HCT116 (cell line): ENCODE data around the gene MGST2. TPM values are rescaled to one million over a fixed set of nuclear protein-coding genes. Genes with fewer than 3 reads are reported as not detected.

Experiments used
- ATAC-seq: fragments of 200-7000 bp; cut with Tn5 transposase; 2 replicates; pipeline ENCODE4 v1.9.1; 2020; ENCODE audit warnings: mild to moderate bottlenecking, moderate library complexity
- BruUV-seq: library from RNA; stranded (reverse); fragments of 400-500 nt; replicated peaks from 2 replicates; lab custom pipeline; 2021; lab: Mats Ljungman, UMichigan
- CTCF ChIA-PET: fragments of 300-600 bp; sonication (Branson Sonifier 250); formaldehyde crosslinking; loops from one replicate; lab custom pipeline; 2021; ENCODE audit warnings: antibody characterized with exemption; lab: Charles Lee
- POLR2A ChIA-PET: fragments of 300-600, 350-600 bp; sonication (Branson Sonifier 250); formaldehyde crosslinking; loops from one replicate; lab custom pipeline; 2021; ENCODE audit warnings: antibody characterized with exemption; lab: Charles Lee
- RAD21 ChIA-PET, 2 experiments: fragments of 300-600 bp; sonication (Branson Sonifier 250); formaldehyde crosslinking; loops; one replicate each; lab custom pipeline; 2023; ENCODE audit warnings: low total read pairs in 2 of 2; ENCODE audit not compliant: uncharacterized antibody in 2 of 2, unreplicated experiment in 2 of 2, low non-redundant PET in 1 of 2; lab: Charles Lee
- DNase-seq: peaks from one replicate; pipeline ENCODE4 v3.0.0-alpha.2; 2010; ENCODE audit warnings: low read depth, low spot score
- H2AFZ ChIP-seq: fragments of 200-600 bp; shearing (Covaris generic), sonication (generic); 2 replicates; pipeline ENCODE4 v1.6.1; 2017; ENCODE audit warnings: low read depth, mixed run types, mixed read lengths, antibody characterized with exemption, low read length; ENCODE audit not compliant: poor library complexity, severe bottlenecking
- H3K27ac ChIP-seq: 2 replicates; pipeline ENCODE4 v1.5.1; 2012; ENCODE audit warnings: low read depth, low read length
- H3K27me3 ChIP-seq: fragments of 200-600 bp; sonication (generic); 2 replicates; pipeline ENCODE4 v1.6.1; 2016; ENCODE audit warnings: mixed run types, low read length, mixed read lengths; ENCODE audit not compliant: insufficient read depth
- H3K36me3 ChIP-seq, 2 experiments: fragments of 200-500 bp in 1 of 2; fragments of 200-600 bp in 1 of 2; sonication (Bioruptor generic) in 1 of 2; sonication (generic) in 1 of 2; 2 replicates each; pipeline versions ENCODE4 v1.5.1 to v1.6.1; 2014 to 2016; ENCODE audit warnings: low read length in 2 of 2, inconsistent platforms in 1 of 2, mixed read lengths in 1 of 2, mixed run types in 1 of 2; ENCODE audit not compliant: insufficient read depth in 2 of 2, control insufficient read depth in 1 of 2
- H3K4me1 ChIP-seq, 2 experiments: fragments of 200-600 bp in 1 of 2; sonication (generic) in 1 of 2; 2 replicates each; pipeline versions ENCODE4 v1.5.1 to v1.6.1; 2012 to 2017; ENCODE audit warnings: low read length in 2 of 2, inconsistent platforms in 1 of 2, mild to moderate bottlenecking in 1 of 2, mixed read lengths in 1 of 2, mixed run types in 1 of 2, moderate library complexity in 1 of 2; ENCODE audit not compliant: insufficient read depth in 2 of 2, control insufficient read depth in 1 of 2
- H3K4me2 ChIP-seq: fragments of 200-600 bp; sonication (generic); 2 replicates; pipeline ENCODE4 v1.6.1; 2017; ENCODE audit warnings: mixed run types, low read length, mixed read lengths
- H3K4me3 ChIP-seq, 2 experiments: fragments of 200-600 bp in 1 of 2; sonication (generic) in 1 of 2; replicated peaks in 1 of 2; 2 replicates each; pipeline ENCODE4 v1.5.1; 2011 to 2016; ENCODE audit warnings: low read length in 2 of 2, control low read depth in 1 of 2, low read depth in 1 of 2, mild to moderate bottlenecking in 1 of 2, mixed read lengths in 1 of 2, mixed run types in 1 of 2
- H3K79me2 ChIP-seq: fragments of 200-600 bp; sonication (generic); 2 replicates; pipeline ENCODE4 v1.6.1; 2017; ENCODE audit warnings: mild to moderate bottlenecking, mixed run types, low read length, moderate library complexity, mixed read lengths; ENCODE audit not compliant: insufficient read depth
- H3K9ac ChIP-seq: fragments of 200-600 bp; sonication (generic); 2 replicates; pipeline ENCODE4 v1.6.1; 2016; ENCODE audit warnings: low read length, mixed read lengths
- H3K9me2 ChIP-seq: fragments of 200-600 bp; sonication (generic), shearing (Covaris generic); 2 replicates; pipeline ENCODE4 v1.6.1; 2017; ENCODE audit warnings: mixed run types, mild to moderate bottlenecking, moderate library complexity; ENCODE audit not compliant: insufficient read depth
- H3K9me3 ChIP-seq, 2 experiments: fragments of 200-500 bp in 1 of 2; fragments of 200-600 bp in 1 of 2; sonication (Bioruptor generic) in 1 of 2; sonication (generic) in 1 of 2; 2 replicates each; pipeline ENCODE4 v1.6.1; 2014 to 2017; ENCODE audit warnings: low read length in 2 of 2, mixed read lengths in 2 of 2, inconsistent platforms in 1 of 2, low read depth in 1 of 2, mild to moderate bottlenecking in 1 of 2, mixed run types in 1 of 2, moderate library complexity in 1 of 2; ENCODE audit not compliant: control insufficient read depth in 1 of 2, insufficient read depth in 1 of 2
- H4K20me1 ChIP-seq: fragments of 200-600 bp; sonication (generic), shearing (Covaris generic); 2 replicates; pipeline ENCODE4 v1.6.1; 2017; ENCODE audit warnings: mixed run types, mild to moderate bottlenecking, moderate library complexity; ENCODE audit not compliant: insufficient read depth
- CBX3 ChIP-seq: IDR thresholded peaks from 2 replicates; pipeline ENCODE4 v1.6.1; 2012; ENCODE audit warnings: low read depth
- CEBPB ChIP-seq: IDR thresholded peaks from 2 replicates; pipeline ENCODE4 v1.6.1; 2012; ENCODE audit warnings: low read depth
- EGR1 ChIP-seq: IDR thresholded peaks from 2 replicates; pipeline ENCODE4 v1.6.1; 2012; ENCODE audit warnings: low read depth
- ELF1 ChIP-seq: IDR thresholded peaks from 2 replicates; pipeline ENCODE4 v1.6.1; 2012; ENCODE audit warnings: low read depth, borderline replicate concordance
- EZH2 ChIP-seq: fragments of 200-600 bp; sonication (generic); IDR thresholded peaks from 2 replicates; pipeline ENCODE4 v1.6.1; 2017; ENCODE audit warnings: antibody characterized with exemption, mixed run types
- EZH2phosphoT487 ChIP-seq: fragments of 200-600 bp; IDR thresholded peaks from 2 replicates; pipeline ENCODE4 v1.6.1; 2018; ENCODE audit warnings: antibody characterized with exemption, borderline replicate concordance
- FOSL1 ChIP-seq: IDR thresholded peaks from 2 replicates; pipeline ENCODE4 v1.6.1; 2012; ENCODE audit warnings: low read depth
- JUND ChIP-seq: IDR thresholded peaks from 2 replicates; pipeline ENCODE4 v1.6.1; 2012
- POLR2A ChIP-seq: IDR thresholded peaks from 2 replicates; pipeline ENCODE4 v1.7.0; 2011; ENCODE audit warnings: borderline replicate concordance; ENCODE audit not compliant: insufficient read depth, insufficient read length; ENCODE audit errors: extremely low read depth
- POLR2AphosphoS5 ChIP-seq: IDR thresholded peaks from 2 replicates; pipeline ENCODE4 v1.6.1; 2011; ENCODE audit warnings: mild to moderate bottlenecking, low read depth, low read length, moderate library complexity
- REST ChIP-seq: IDR thresholded peaks from 2 replicates; pipeline ENCODE4 v1.6.1; 2012; ENCODE audit warnings: low read depth
- SP1 ChIP-seq: IDR thresholded peaks from 2 replicates; pipeline ENCODE4 v1.6.1; 2012; ENCODE audit warnings: low read depth
- SRF ChIP-seq: IDR thresholded peaks from 2 replicates; pipeline ENCODE4 v1.6.1; 2012; ENCODE audit warnings: low read depth
- TCF7L2 ChIP-seq: IDR thresholded peaks from 2 replicates; pipeline ENCODE4 v1.7.0; 2011; ENCODE audit warnings: borderline replicate concordance, inconsistent platforms; ENCODE audit not compliant: insufficient read depth, insufficient read length; ENCODE audit errors: extremely low read depth
- YY1 ChIP-seq: IDR thresholded peaks from 2 replicates; pipeline ENCODE4 v1.6.1; 2011; ENCODE audit warnings: low read length, low read depth, moderate library complexity, mild to moderate bottlenecking; ENCODE audit not compliant: insufficient replicate concordance; ENCODE audit errors: extremely low read depth
- ZFX ChIP-seq: fragments of 450-650 bp; IDR thresholded peaks from 2 replicates; pipeline ENCODE4 v1.6.1; 2017
- ZNF274 ChIP-seq: fragments of 200-500 bp; sonication (Bioruptor generic); IDR thresholded peaks from 2 replicates; pipeline ENCODE4 v1.6.1; 2014; ENCODE audit warnings: mild to moderate bottlenecking, low read depth, low read length, inconsistent platforms
- intact Hi-C: fragments of 100-400 bp; cut with micrococcal nuclease; formaldehyde crosslinking; loops from 2 replicates; pipeline ENCODE4 v1.10.0; 2022
- total RNA-seq: library from RNA; stranded (reverse); gene quantifications from one replicate; pipeline ENCODE4 v1.2.1, GENCODE V29; 2021; ENCODE audit not compliant: unreplicated experiment
- TF ChIP-seq, protein P1 (sequence below): IDR thresholded peaks from 2 replicates; pipeline ENCODE4 v1.6.1; 2011; ENCODE audit warnings: mild to moderate bottlenecking, low read length, moderate library complexity; ENCODE audit not compliant: insufficient replicate concordance; ENCODE audit errors: extremely low read depth
- TF ChIP-seq, protein P2 (sequence below): IDR thresholded peaks from 2 replicates; pipeline ENCODE4 v1.6.1; 2012
- TF ChIP-seq, protein P3 (sequence below), 3 experiments: fragments of 200-600 bp in 1 of 3; sonication (generic) in 1 of 3; IDR thresholded peaks in 2 of 3; conservative IDR thresholded peaks in 1 of 3; 2 replicates each; pipeline ENCODE4 v1.5.1; 2012 to 2017; ENCODE audit warnings: low read depth in 2 of 3, low read length in 2 of 3, antibody characterized with exemption in 1 of 3, borderline replicate concordance in 1 of 3, control low read depth in 1 of 3, mild to moderate bottlenecking in 1 of 3, mixed read lengths in 1 of 3, mixed run types in 1 of 3, moderate library complexity in 1 of 3; ENCODE audit not compliant: insufficient read depth in 1 of 3

MGST2 gene
- total RNA-seq, 1 experiment from 2014 or later = 24.3 TPM

- Histone ChIP-seq H3K9ac (no peak overlapping the region), H3K9me3 (no peaks in the 10 kb centered on the region), H3K36me3 (no peaks in the 10 kb centered on the region), H3K4me3 (no peak overlapping the region), H3K79me2 (no peaks in the 10 kb centered on the region), H3K9me2 (no peaks in the 10 kb centered on the region), H3K27ac (no peak overlapping the region), H2AFZ (no peak overlapping the region), H3K27me3 (no peaks in the 10 kb centered on the region), H3K4me2 (no peak overlapping the region), H3K4me1 (no peaks in the 10 kb centered on the region), H4K20me1 (no peaks in the 10 kb centered on the region)
- CTCF ChIA-PET = no interaction called here
- BruUV-seq = no TSS peak
- no peak for TF ChIP-seq YY1
- TF ChIP-seq ELF1 = no peak
- TF ChIP-seq, protein P1, sequence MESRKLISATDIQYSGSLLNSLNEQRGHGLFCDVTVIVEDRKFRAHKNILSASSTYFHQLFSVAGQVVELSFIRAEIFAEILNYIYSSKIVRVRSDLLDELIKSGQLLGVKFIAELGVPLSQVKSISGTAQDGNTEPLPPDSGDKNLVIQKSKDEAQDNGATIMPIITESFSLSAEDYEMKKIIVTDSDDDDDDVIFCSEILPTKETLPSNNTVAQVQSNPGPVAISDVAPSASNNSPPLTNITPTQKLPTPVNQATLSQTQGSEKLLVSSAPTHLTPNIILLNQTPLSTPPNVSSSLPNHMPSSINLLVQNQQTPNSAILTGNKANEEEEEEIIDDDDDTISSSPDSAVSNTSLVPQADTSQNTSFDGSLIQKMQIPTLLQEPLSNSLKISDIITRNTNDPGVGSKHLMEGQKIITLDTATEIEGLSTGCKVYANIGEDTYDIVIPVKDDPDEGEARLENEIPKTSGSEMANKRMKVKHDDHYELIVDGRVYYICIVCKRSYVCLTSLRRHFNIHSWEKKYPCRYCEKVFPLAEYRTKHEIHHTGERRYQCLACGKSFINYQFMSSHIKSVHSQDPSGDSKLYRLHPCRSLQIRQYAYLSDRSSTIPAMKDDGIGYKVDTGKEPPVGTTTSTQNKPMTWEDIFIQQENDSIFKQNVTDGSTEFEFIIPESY = no peak
- TF ChIP-seq POLR2AphosphoS5 = no peak
- TF ChIP-seq, protein P2, sequence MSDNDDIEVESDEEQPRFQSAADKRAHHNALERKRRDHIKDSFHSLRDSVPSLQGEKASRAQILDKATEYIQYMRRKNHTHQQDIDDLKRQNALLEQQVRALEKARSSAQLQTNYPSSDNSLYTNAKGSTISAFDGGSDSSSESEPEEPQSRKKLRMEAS = no peak
- no peak for TF ChIP-seq CBX3
- no peak for TF ChIP-seq TCF7L2
- TF ChIP-seq EZH2phosphoT487 = no peak
- TF ChIP-seq, protein P3, sequence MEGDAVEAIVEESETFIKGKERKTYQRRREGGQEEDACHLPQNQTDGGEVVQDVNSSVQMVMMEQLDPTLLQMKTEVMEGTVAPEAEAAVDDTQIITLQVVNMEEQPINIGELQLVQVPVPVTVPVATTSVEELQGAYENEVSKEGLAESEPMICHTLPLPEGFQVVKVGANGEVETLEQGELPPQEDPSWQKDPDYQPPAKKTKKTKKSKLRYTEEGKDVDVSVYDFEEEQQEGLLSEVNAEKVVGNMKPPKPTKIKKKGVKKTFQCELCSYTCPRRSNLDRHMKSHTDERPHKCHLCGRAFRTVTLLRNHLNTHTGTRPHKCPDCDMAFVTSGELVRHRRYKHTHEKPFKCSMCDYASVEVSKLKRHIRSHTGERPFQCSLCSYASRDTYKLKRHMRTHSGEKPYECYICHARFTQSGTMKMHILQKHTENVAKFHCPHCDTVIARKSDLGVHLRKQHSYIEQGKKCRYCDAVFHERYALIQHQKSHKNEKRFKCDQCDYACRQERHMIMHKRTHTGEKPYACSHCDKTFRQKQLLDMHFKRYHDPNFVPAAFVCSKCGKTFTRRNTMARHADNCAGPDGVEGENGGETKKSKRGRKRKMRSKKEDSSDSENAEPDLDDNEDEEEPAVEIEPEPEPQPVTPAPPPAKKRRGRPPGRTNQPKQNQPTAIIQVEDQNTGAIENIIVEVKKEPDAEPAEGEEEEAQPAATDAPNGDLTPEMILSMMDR (IDR thresholded peaks at IDR 0.05 in 2 of 3, conservative IDR thresholded peaks at IDR 0.05 in 1 of 3; ENCODE audit: borderline replicate concordance in 1 of 3, insufficient read depth in 1 of 3, low read depth in 2 of 3, low read length in 2 of 3) = no peak
- TF ChIP-seq JUND = no peak
- no peak for TF ChIP-seq ZNF274
- TF ChIP-seq ZFX = no peak
- no peak for TF ChIP-seq CEBPB
- TF ChIP-seq FOSL1 = no peak
- no peak for TF ChIP-seq POLR2A
- TF ChIP-seq SRF = no peak
- no peak for TF ChIP-seq EGR1
- TF ChIP-seq REST = no peak
- no peak for TF ChIP-seq EZH2
- no peak for TF ChIP-seq SP1
- DNase-seq (no peak), ATAC-seq (no peak)
- RAD21 ChIA-PET = no interaction called here
- intact Hi-C loops = no loop called here
- POLR2A ChIA-PET = no interaction called here
Measured at GRCh38 chr4:139728840-139729239, 63.2 kb downstream of the MGST2 start.
